Hepatocyte (in vitro differentiated cells): Measurements from ENCODE around the gene CCL27. TPM values are rescaled to one million over a fixed set of nuclear protein-coding genes. Genes with fewer than 3 reads are reported as not detected.

Source experiments
- DNase-seq: peaks from one replicate; pipeline ENCODE4 v3.0.0-alpha.2; 2016; ENCODE audit warnings: low spot score
- H2AFZ ChIP-seq: fragments of 200-600 bp; sonication (generic); 2 replicates; pipeline ENCODE4 v1.6.0; 2016; ENCODE audit warnings: antibody characterized with exemption, mild to moderate bottlenecking
- H3K27ac ChIP-seq: fragments of 200-600 bp; sonication (generic); 2 replicates; pipeline ENCODE4 v1.5.1; 2016; ENCODE audit warnings: mild to moderate bottlenecking
- H3K27me3 ChIP-seq: fragments of 200-600 bp; sonication (generic); 2 replicates; pipeline ENCODE4 v1.6.1; 2016
- H3K36me3 ChIP-seq: fragments of 200-600 bp; sonication (generic); replicated peaks from 2 replicates; pipeline ENCODE4 v1.5.1; 2016; ENCODE audit warnings: low read depth; ENCODE audit not compliant: insufficient read depth
- H3K4me1 ChIP-seq: fragments of 200-600 bp; sonication (generic); 2 replicates; pipeline ENCODE4 v1.5.1; 2016; ENCODE audit warnings: mild to moderate bottlenecking, moderate library complexity; ENCODE audit not compliant: insufficient read depth
- H3K4me2 ChIP-seq: fragments of 200-600 bp; sonication (generic); 2 replicates; pipeline ENCODE4 v1.6.0; 2016
- H3K4me3 ChIP-seq: fragments of 200-600 bp; sonication (generic); 2 replicates; pipeline ENCODE4 v1.5.1; 2016; ENCODE audit warnings: mild to moderate bottlenecking
- H3K79me2 ChIP-seq: fragments of 200-600 bp; sonication (generic); 2 replicates; pipeline ENCODE4 v1.6.0; 2017; ENCODE audit warnings: mild to moderate bottlenecking
- H3K9me2 ChIP-seq: fragments of 200-600 bp; sonication (generic); replicated peaks from 2 replicates; pipeline ENCODE4 v1.6.0; 2017; ENCODE audit warnings: mild to moderate bottlenecking; ENCODE audit not compliant: insufficient read depth
- H3K9me3 ChIP-seq: fragments of 200-600 bp; sonication (generic); 2 replicates; pipeline ENCODE4 v1.5.1; 2016; ENCODE audit warnings: low read depth, mild to moderate bottlenecking
- H4K20me1 ChIP-seq: fragments of 200-600 bp; sonication (generic); 2 replicates; pipeline ENCODE4 v1.6.0; 2016; ENCODE audit warnings: mild to moderate bottlenecking; ENCODE audit not compliant: insufficient read depth, poor library complexity, severe bottlenecking
- CTCF ChIP-seq: fragments of 200-600 bp; sonication (generic); IDR thresholded peaks from 2 replicates; pipeline ENCODE4 v1.5.1; 2016; ENCODE audit warnings: antibody characterized with exemption, mild to moderate bottlenecking; ENCODE audit not compliant: poor library complexity
- EZH2 ChIP-seq: fragments of 200-600 bp; sonication (generic); IDR thresholded peaks from 2 replicates; pipeline ENCODE4 v1.6.1; 2016; ENCODE audit warnings: antibody characterized with exemption, mild to moderate bottlenecking, borderline replicate concordance
- EZH2phosphoT487 ChIP-seq: fragments of 200-600 bp; sonication (generic); IDR thresholded peaks from one replicate; pipeline ENCODE4 v1.6.1; 2018; ENCODE audit warnings: antibody characterized with exemption, mild to moderate bottlenecking, low read depth, moderate library complexity; ENCODE audit not compliant: unreplicated experiment, severe bottlenecking
- WGBS: methylation state at CpG from one replicate; pipeline ENCODE4 v1.1.6; 2016; ENCODE audit warnings: low lambda C conversion rate; ENCODE audit errors: missing lambda C conversion rate; 5-methylcytosine and 5-hydroxymethylcytosine counted together
- polyA plus RNA-seq: library from polyadenylated mRNA; unstranded; fragments of >200 nt; fragmentation: Nextera tagmentation; extraction: Ambion mirVana; gene quantifications from 2 replicates; pipeline ENCODE4 v1.2.1, GENCODE V29; 2016
- total RNA-seq: library from RNA; depleted of rRNA; stranded (reverse); fragments of >200 nt; gene quantifications from 2 replicates; pipeline ENCODE4 v1.2.3, GENCODE V29; 2014

The CCL27 gene
- total and polyA plus RNA-seq, 2 experiments from 2014 or later = not detected

- peak overlapping the region; percentile 87 for H3K4me2 ChIP-seq
- whole genome bisulfite sequencing = 45% methylated on average over 5 of the region's 5 CpGs
- no peak for DNase-seq
- H4K20me1 ChIP-seq = no peaks in the 10 kb centered on the region
- no peak for TF ChIP-seq EZH2
- no peak for TF ChIP-seq EZH2phosphoT487
- no peaks in the 10 kb centered on the region for H3K36me3 ChIP-seq
- no peaks in the 10 kb centered on the region for H3K9me3 ChIP-seq
- H3K4me1 ChIP-seq = peaks cover 45% of the 10 kb centered on the region
- H3K27ac ChIP-seq = peak overlapping the region; percentile 94
- H3K27me3 ChIP-seq = no peaks in the 10 kb centered on the region
- H3K4me3 ChIP-seq = no peak overlapping the region
- peaks cover 25% of the 10 kb centered on the region for H3K79me2 ChIP-seq
- no peak overlapping the region for H2AFZ ChIP-seq
- no peaks in the 10 kb centered on the region for H3K9me2 ChIP-seq
Measured at GRCh38 chr9:34652602-34653000, 9.9 kb downstream of the CCL27 start.

GRCh38 chr9:34651876-34652601 is 10.4 kb downstream of the CCL27 start, which contains the start of gene IL11RA:
Gene IL11RA (plus strand): TSS chr9:34652185. CDS start chr9:34655218, 3,033 bp downstream.
- H3K79me2 ChIP-seq = peaks cover 30% of the 10 kb centered on the region
- DNase-seq = peak; percentile 92
- H4K20me1 ChIP-seq = no peaks in the 10 kb centered on the region
- no peaks in the 10 kb centered on the region for H3K27me3 ChIP-seq
- H2AFZ ChIP-seq = peak within 1 kb of the TSS; percentile 12
- no peaks in the 10 kb centered on the region for H3K36me3 ChIP-seq
- H3K9me3 ChIP-seq = no peaks in the 10 kb centered on the region
- TF ChIP-seq EZH2 = no peak
- TF ChIP-seq CTCF = no peak
- TF ChIP-seq EZH2phosphoT487 = no peak
- H3K9me2 ChIP-seq = no peaks in the 10 kb centered on the region
- 3% methylated on average over 15 of the region's 24 CpGs for WGBS
- peaks cover 49% of the 10 kb centered on the region for H3K4me1 ChIP-seq
- H3K4me2 ChIP-seq = peak within 1 kb of the TSS; percentile 87
- no peak within 1 kb of the TSS for H3K4me3 ChIP-seq
- peak within 1 kb of the TSS; percentile 94 for H3K27ac ChIP-seq

- Histone ChIP-seq H3K4me3 (no peak overlapping the region), H3K4me1 (peaks cover 49% of the 10 kb centered on the region), H4K20me1 (no peaks in the 10 kb centered on the region), H3K27me3 (no peaks in the 10 kb centered on the region), H3K4me2 (peak overlapping the region; percentile 87), H2AFZ (no peak overlapping the region), H3K36me3 (no peaks in the 10 kb centered on the region), H3K79me2 (peaks cover 30% of the 10 kb centered on the region), H3K27ac (peak overlapping the region; percentile 94), H3K9me3 (no peaks in the 10 kb centered on the region), H3K9me2 (no peaks in the 10 kb centered on the region)
- DNase-seq = peak; percentile 48
- no peak for TF ChIP-seq CTCF
- TF ChIP-seq EZH2phosphoT487 = no peak
- TF ChIP-seq EZH2 = no peak
- WGBS = 74% methylated on average over 4 of the region's 4 CpGs
Measured at GRCh38 chr9:34651321-34651720, 11.1 kb downstream of the CCL27 start.

- Histone ChIP-seq H3K4me1 (peaks cover 54% of the 10 kb centered on the region), H3K4me2 (peak overlapping the region; percentile 87), H4K20me1 (no peaks in the 10 kb centered on the region), H3K27ac (peak overlapping the region; percentile 94), H3K36me3 (no peaks in the 10 kb centered on the region), H3K27me3 (no peaks in the 10 kb centered on the region), H3K9me2 (no peaks in the 10 kb centered on the region), H3K9me3 (no peaks in the 10 kb centered on the region), H3K79me2 (peaks cover 30% of the 10 kb centered on the region), H3K4me3 (no peak overlapping the region), H2AFZ (no peak overlapping the region)
- 90% methylated on average over 5 of the region's 5 CpGs for WGBS
- DNase-seq = no peak
- TF ChIP-seq EZH2phosphoT487 (no peak), EZH2 (no peak), CTCF (no peak)
Measured at GRCh38 chr9:34650816-34651215, 11.6 kb downstream of the CCL27 start.
